Aortic smooth muscle cell (primary cell): ENCODE data around the gene ZNF587B. TPM values are rescaled to one million over a fixed set of nuclear protein-coding genes. Genes with fewer than 3 reads are reported as not detected.

ENCODE experiments used
- total RNA-seq: library from RNA; depleted of rRNA; stranded (reverse); fragments of >200 nt; gene quantifications from 2 replicates; pipeline ENCODE4 v1.2.3, GENCODE V29; 2014

ZNF587B gene
- 20.8 and 22.9 TPM in 2 replicates for total RNA-seq

DNA sequence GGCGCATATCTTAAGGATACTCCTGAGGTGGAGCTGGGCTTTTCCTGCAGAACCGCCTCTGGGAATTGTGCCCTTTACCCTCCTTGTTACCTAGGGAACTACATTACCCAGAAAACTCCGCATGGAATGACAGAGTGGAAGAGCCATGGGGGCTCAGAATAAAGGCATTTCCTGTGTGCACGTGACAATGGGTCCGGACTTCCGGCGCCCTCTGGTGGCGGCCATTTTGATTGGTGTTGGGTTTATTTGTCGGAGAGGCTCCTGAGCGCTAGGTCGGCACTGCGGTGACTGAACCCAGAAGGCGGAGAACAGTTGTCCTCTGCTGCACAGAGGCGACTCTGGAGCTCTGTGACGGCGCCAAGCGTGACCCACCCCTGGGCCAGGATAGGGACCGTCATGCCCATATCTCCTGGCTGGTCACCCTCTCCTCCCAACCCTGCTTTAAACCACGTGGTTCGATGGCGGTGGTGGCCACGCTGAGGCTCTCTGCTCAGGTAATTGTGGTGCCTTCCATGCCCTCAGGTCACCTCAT, at the start of gene ZNF587B:
TSS of gene ZNF587B (plus strand) at position 229 of the 532 bp plus-strand sequence. CDS start at position 459, 230 bp downstream.

DNA sequence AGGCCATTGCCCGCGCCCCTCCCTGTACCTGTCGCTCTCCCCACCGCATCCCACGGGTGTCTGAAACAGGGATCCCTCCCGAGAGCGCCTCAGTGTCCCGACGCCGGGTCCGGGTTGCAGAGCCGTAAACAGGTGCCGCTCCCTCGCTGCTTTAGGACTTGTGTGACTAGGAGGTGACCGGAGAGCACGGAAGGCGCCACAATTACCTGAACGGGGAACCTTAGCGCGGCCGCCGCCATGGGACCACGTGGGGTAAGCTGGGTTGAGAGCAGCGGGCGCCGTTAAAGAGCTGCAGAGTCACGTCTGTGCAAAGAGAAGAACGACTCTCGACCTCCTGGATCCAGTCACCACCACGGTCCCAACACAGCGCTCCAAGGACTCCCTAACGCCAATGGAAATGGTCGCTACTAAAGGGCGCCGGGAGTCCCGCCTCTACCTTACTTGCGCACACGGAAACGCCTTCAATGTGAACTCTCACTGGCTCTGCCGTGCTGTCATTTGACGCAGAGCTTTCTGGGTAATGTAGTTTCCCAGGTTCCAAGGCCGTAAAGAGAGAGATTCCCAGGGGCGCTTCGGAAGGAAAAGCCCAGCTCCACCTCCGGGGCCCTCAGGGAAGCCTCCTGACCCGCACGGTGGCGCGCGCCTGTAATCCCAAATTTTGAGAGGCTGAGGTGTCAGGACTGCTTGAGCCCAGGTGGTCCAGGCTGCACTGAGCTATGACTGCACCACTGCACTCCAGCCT, 15.4 kb upstream of the ZNF587B start, which contains the start of gene ZNF552:
TSS of gene ZNF552 (minus strand) at position 409 of the 742 bp plus-strand sequence. CDS start at position 239, 170 bp downstream.

DNA sequence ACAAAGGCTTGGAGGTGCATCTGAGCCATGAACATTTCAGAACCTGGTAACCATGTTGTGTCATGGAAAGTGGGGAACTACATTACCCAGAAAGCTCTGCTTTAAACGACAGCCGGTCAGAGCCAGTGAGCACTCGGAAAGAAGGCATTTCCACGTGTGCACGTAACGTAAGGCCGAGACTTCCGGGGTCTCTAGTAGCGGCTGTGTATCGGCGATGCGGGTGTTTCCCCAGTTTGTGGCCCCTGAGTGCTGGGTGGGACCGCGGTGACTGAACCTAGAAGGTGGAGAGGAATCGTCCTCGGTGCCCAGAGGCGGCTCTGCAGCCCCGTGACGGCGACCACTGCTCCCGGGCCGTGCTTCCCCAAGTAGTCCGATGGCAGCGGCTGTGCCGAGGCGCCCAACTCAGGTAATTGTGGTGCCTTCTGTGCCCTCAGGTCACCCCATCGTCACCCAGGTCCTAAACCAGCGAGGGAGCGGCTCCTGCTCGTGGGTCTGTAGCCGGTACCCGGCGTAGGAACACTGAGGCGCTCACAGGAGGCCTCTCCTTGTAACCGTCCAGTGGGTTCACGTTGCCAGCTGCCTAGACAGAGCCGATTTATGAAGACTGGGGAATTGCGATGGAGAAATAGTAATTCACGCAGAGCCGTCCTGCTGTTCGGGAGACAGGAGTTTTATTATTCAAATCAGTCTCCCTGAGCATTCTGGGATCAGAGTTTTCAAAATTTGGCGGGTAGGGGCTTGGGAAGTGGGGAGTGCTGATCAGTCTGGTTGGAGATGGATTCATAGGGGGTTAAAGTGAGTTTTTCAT, 19.8 kb downstream of the ZNF587B start, which contains the start of gene ZNF587:
TSS of gene ZNF587 (plus strand) at position 194 of the 808 bp plus-strand sequence. CDS start at position 374, 180 bp downstream.

DNA sequence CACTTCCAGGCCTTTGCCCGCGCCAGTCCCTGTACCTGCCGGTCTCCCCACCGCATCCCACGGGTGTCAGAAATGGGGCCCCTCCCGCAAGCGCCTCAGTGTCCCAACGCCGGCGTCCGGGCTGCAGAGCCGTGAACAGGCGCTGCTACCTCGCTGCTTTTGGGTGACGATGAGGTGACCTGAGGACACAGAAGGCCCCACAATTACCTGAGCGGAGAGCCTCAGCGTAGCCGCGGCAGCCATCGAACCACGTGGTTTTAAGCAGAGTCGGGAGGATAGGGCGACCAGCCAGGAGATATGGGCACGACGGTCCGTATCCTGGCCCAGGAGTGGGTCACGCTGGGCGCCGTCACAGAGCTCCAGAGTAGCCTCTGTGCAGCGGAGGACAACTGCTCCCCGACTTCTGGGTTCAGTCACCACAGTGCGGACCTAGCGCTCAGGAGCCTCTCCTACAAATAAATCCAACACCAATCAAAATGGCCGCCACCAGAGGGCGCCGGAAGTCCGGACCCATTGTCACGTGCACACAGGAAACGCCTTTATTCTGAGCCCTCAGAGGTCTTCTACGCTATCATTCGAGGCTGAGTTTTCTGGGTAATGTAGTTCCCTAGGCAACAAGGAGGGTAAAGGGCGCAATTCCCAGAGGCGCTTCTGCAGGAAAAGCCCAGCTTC, 58.6 kb downstream of the ZNF587B start, which contains the start of gene ZNF814:
TSS of gene ZNF814 (minus strand) at position 478 of the 672 bp plus-strand sequence. CDS start at position 243, 235 bp downstream.

Other genes starting within 250 kb of the ZNF587B start
- 7.6 and 12.0 TPM in 2 replicates for gene ZIK1, start 246.2 kb upstream of the ZNF587B start, total RNA-seq
- 3.6 and 4.2 TPM in 2 replicates for gene ZNF530, start 230.4 kb upstream of the ZNF587B start, total RNA-seq
- 18.3 and 18.9 TPM in 2 replicates for gene ZNF134, start 216.1 kb upstream of the ZNF587B start, total RNA-seq
- 10.2 and 11.8 TPM in 2 replicates for gene ZNF211, start 197.1 kb upstream of the ZNF587B start, total RNA-seq
- not detected in 2 replicates for gene ZSCAN4, start 161.4 kb upstream of the ZNF587B start, total RNA-seq
- gene ZNF551, start 148.3 kb upstream of the ZNF587B start, total RNA-seq, result 4.8 and 8.2 TPM in 2 replicates
- gene ZNF154, start 121.1 kb upstream of the ZNF587B start, total RNA-seq, result 5.4 and 7.1 TPM in 2 replicates
- gene ZNF671, start 102.7 kb upstream of the ZNF587B start, total RNA-seq, result 11.9 and 13.2 TPM in 2 replicates
- gene ZNF776, start 83.5 kb upstream of the ZNF587B start, total RNA-seq, result 14.5 and 15.6 TPM in 2 replicates
- gene ZNF586, start 60.6 kb upstream of the ZNF587B start, total RNA-seq, result 13.9 and 16.2 TPM in 2 replicates
- gene ZNF552, start 15.4 kb upstream of the ZNF587B start, total RNA-seq, result 3.2 and 4.7 TPM in 2 replicates
- 19.3 and 20.5 TPM in 2 replicates for gene ZNF587, start 19.6 kb downstream of the ZNF587B start, total RNA-seq
- 6.9 and 7.3 TPM in 2 replicates for gene ZNF814, start 58.7 kb downstream of the ZNF587B start, total RNA-seq
- gene ZNF417, start 86.3 kb downstream of the ZNF587B start, total RNA-seq, result 20.7 and 21.4 TPM in 2 replicates
- 7.8 and 8.0 TPM in 2 replicates for gene ZNF418, start 105.1 kb downstream of the ZNF587B start, total RNA-seq
- gene ZNF256, start 117.4 kb downstream of the ZNF587B start, total RNA-seq, result 6.2 and 6.3 TPM in 2 replicates
- 0.25 and 0.53 TPM in 2 replicates for gene C19orf18, start 144.2 kb downstream of the ZNF587B start, total RNA-seq
- 9.0 and 10.7 TPM in 2 replicates for gene ZNF606, start 172.5 kb downstream of the ZNF587B start, total RNA-seq
- gene ZSCAN1, start 203.7 kb downstream of the ZNF587B start, total RNA-seq, result not detected in 2 replicates
- gene ZNF135, start 229.0 kb downstream of the ZNF587B start, total RNA-seq, result 4.5 and 5.9 TPM in 2 replicates